ENCODE measurements around the gene TMC6.

- TF ChIP-seq CTCF (IDR thresholded peaks at IDR 0.05) (no peak), SIN3A (IDR thresholded peaks at IDR 0.05; ENCODE audit: borderline replicate concordance, insufficient read depth, low read depth, low read length) (no peak)
Measured at GRCh38 chr17:78141437-78142118, 13.0 kb upstream of the TMC6 start.
